Vagina (tissue), 2 donors: ENCODE data around the gene PIKFYVE. TPM values are rescaled to one million over a fixed set of nuclear protein-coding genes. Genes with fewer than 3 reads are reported as not detected.
A peak's percentile ranks its signal among the peaks of the same experiment; 100 is the strongest.
"Not testable (repeated sequence)": the region's sequence is repeated elsewhere in the genome, so short reads cannot be mapped to it uniquely, and the experiment has no call there.

Experiments used
- DNase-seq, 2 donors: peaks; one replicate each; pipeline ENCODE4 v3.0.0-alpha.2; 2017; ENCODE audit errors: extremely low spot score in 2 of 2
- H3K27ac ChIP-seq: fragments of 200-600 bp; sonication (generic); one replicate; pipeline ENCODE4 v1.5.1; 2019
- H3K27me3 ChIP-seq: fragments of 200-600 bp; sonication (generic); one replicate; pipeline ENCODE4 v1.5.1; 2019
- H3K36me3 ChIP-seq, 2 donors: fragments of 200-600 bp; sonication (generic); one replicate each; pipeline ENCODE4 v1.5.1; 2017 to 2019
- H3K4me1 ChIP-seq: fragments of 200-600 bp; sonication (generic); one replicate; pipeline ENCODE4 v1.5.1; 2019
- H3K4me3 ChIP-seq, 2 donors: fragments of 200-600 bp; sonication (generic); 1 replicate in 1 of 2; 2 replicates in 1 of 2; pipeline ENCODE4 v1.5.1; 2016 to 2019
- H3K9me3 ChIP-seq: fragments of 200-600 bp; sonication (generic); one replicate; pipeline ENCODE4 v1.5.1; 2019
- CTCF ChIP-seq, 3 experiments: fragments of 450-650 bp in 2 of 3; fragments of 200-600 bp in 1 of 3; sonication (generic) in 1 of 3; IDR thresholded peaks; one replicate each; pipeline ENCODE4 v1.5.1; 2017 to 2019; ENCODE audit warnings: antibody characterized with exemption in 3 of 3, mild to moderate bottlenecking in 2 of 3, moderate library complexity in 2 of 3
- POLR2A ChIP-seq, 2 donors: fragments of 450-650 bp; IDR thresholded peaks; one replicate each; pipeline ENCODE4 v1.6.1; 2017; ENCODE audit warnings: antibody characterized with exemption in 2 of 2, mild to moderate bottlenecking in 2 of 2, moderate library complexity in 2 of 2
- POLR2AphosphoS5 ChIP-seq, 2 donors: sonication (generic); formaldehyde crosslinking; IDR thresholded peaks; one replicate each; pipeline ENCODE4 v1.9.0; 2017; ENCODE audit warnings: antibody characterized with exemption in 2 of 2, mild to moderate bottlenecking in 2 of 2, low read depth in 1 of 2; ENCODE audit not compliant: insufficient read depth in 1 of 2
- intact Hi-C: fragments of 100-400 bp; cut with DNase I; formaldehyde crosslinking; loops from one replicate; pipeline ENCODE4 v1.15.1; 2023
- total RNA-seq: library from RNA; depleted of rRNA; stranded (reverse); fragments of >200 nt; gene quantifications from one replicate; pipeline ENCODE4 v1.2.3, GENCODE V29; 2016

Gene PIKFYVE
- total RNA-seq, 1 donor from 2014 or later, result 18.7 TPM

GRCh38 chr2:208265371-208265800 is 669 bp upstream of the PIKFYVE start:
- H3K4me3 ChIP-seq, result peak overlapping the region; percentile 82 to 97
- H3K36me3 ChIP-seq, result no peaks in the 10 kb centered on the region
- TF ChIP-seq CTCF (IDR thresholded peaks at IDR 0.05) (no peak), POLR2AphosphoS5 (IDR thresholded peaks at IDR 0.05; ENCODE audit: insufficient read depth in 1 of 2, low read depth in 1 of 2) (no peak), POLR2A (IDR thresholded peaks at IDR 0.05) (no peak)
- no peaks in the 10 kb centered on the region for H3K27me3 ChIP-seq
- intact Hi-C loops, result loop anchor here (10.0 kb wide), 1 partner anchor 641 kb away; the partner anchor contains the start of gene METTL21A
- H3K27ac ChIP-seq, result peak overlapping the region; percentile 95
- no peaks in the 10 kb centered on the region for H3K9me3 ChIP-seq
- no peak for DNase-seq
- peaks cover 42% of the 10 kb centered on the region for H3K4me1 ChIP-seq

- intact Hi-C loops, result loop anchor here (10.0 kb wide), 1 partner anchor 642 kb away; the partner anchor contains the start of gene METTL21A
- DNase-seq, result no peak
These were observed 468 bp downstream of the PIKFYVE start for GRCh38 chr2:208266553-208266893.

GRCh38 chr2:208266936-208267335 is 881 bp downstream of the PIKFYVE start:
- H3K4me1 ChIP-seq, result peaks cover 42% of the 10 kb centered on the region
- peak overlapping the region; percentile 95 for H3K27ac ChIP-seq
- no peak for DNase-seq
- H3K36me3 ChIP-seq, result no peaks in the 10 kb centered on the region
- intact Hi-C loops, result loop anchor here (10.0 kb wide), 1 partner anchor 642 kb away; the partner anchor contains the start of gene METTL21A
- peak overlapping the region; percentile 82 to 97 for H3K4me3 ChIP-seq
- no peaks in the 10 kb centered on the region for H3K27me3 ChIP-seq
- no peaks in the 10 kb centered on the region for H3K9me3 ChIP-seq
- TF ChIP-seq CTCF (IDR thresholded peaks at IDR 0.05), result no peak
- no peak for TF ChIP-seq POLR2AphosphoS5 (IDR thresholded peaks at IDR 0.05; ENCODE audit: insufficient read depth in 1 of 2, low read depth in 1 of 2)
- TF ChIP-seq POLR2A (IDR thresholded peaks at IDR 0.05), result no peak

More at GRCh38 chr2:208266553-208266893, 468 bp downstream of the PIKFYVE start:
- Histone ChIP-seq H3K9me3 (no peaks in the 10 kb centered on the region), H3K4me1 (peaks cover 42% of the 10 kb centered on the region), H3K4me3 (peak overlapping the region; percentile 82 to 97), H3K27ac (peak overlapping the region; percentile 95), H3K27me3 (no peaks in the 10 kb centered on the region), H3K36me3 (no peaks in the 10 kb centered on the region)
- TF ChIP-seq CTCF (IDR thresholded peaks at IDR 0.05) (no peak), POLR2A (IDR thresholded peaks at IDR 0.05) (no peak), POLR2AphosphoS5 (IDR thresholded peaks at IDR 0.05; ENCODE audit: insufficient read depth in 1 of 2, low read depth in 1 of 2) (no peak)

- intact Hi-C loops, result loop anchor here (10.0 kb wide), 1 partner anchor 643 kb away; the partner anchor contains the start of gene METTL21A
- peaks cover 42% of the 10 kb centered on the region for H3K4me1 ChIP-seq
- H3K27ac ChIP-seq, H3K9me3 ChIP-seq, H3K36me3 ChIP-seq, H3K27me3 ChIP-seq, DNase-seq: not testable (repeated sequence)
- H3K4me3 ChIP-seq, result peak overlapping the region; percentile 82 to 97
These were observed 1.5 kb downstream of the PIKFYVE start for GRCh38 chr2:208267526-208267925.

- Histone ChIP-seq H3K36me3 (peaks cover 0 to 3% of the 10 kb centered on the region in 2 donors), H3K27ac (no peak overlapping the region), H3K27me3 (no peaks in the 10 kb centered on the region), H3K4me3 (no peak overlapping the region), H3K9me3 (no peaks in the 10 kb centered on the region), H3K4me1 (peaks cover 42% of the 10 kb centered on the region)
- TF ChIP-seq POLR2A (IDR thresholded peaks at IDR 0.05) (no peak), POLR2AphosphoS5 (IDR thresholded peaks at IDR 0.05; ENCODE audit: insufficient read depth in 1 of 2, low read depth in 1 of 2) (no peak), CTCF (IDR thresholded peaks at IDR 0.05) (no peak)
- DNase-seq, result no peak
- intact Hi-C loops, result loop anchor here (10.0 kb wide), 1 partner anchor 644 kb away; the partner anchor contains the start of gene METTL21A
These were observed 2.3 kb downstream of the PIKFYVE start for GRCh38 chr2:208268156-208268952.
